NCI-H2227 (cell line): ENCODE measurements around the gene SPACA5.
"Not testable (repeated sequence)": the region's sequence is repeated elsewhere in the genome, so short reads cannot be mapped to it uniquely, and the experiment has no call there.

Source experiments
- DNase-seq: peaks from one replicate; lab custom pipeline; 2025; ENCODE audit not compliant: unreplicated experiment; lab: John Stamatoyannopoulos, UW

The SPACA5 gene

GRCh38 chrX:48006688-48007087 is at the start of gene SPACA5:
SPACA5 (plus strand) TSS chrX:48006988; CDS start chrX:48007803, 815 bp downstream.
- DNase-seq = not testable (repeated sequence)

- not testable (repeated sequence) for DNase-seq
Measured at GRCh38 chrX:47958206-47958605, 48.6 kb upstream of the SPACA5 start.

- no peak for DNase-seq
Measured at GRCh38 chrX:47958761-47959342, 47.9 kb upstream of the SPACA5 start.

GRCh38 chrX:47960406-47960805 is 46.4 kb upstream of the SPACA5 start:
- DNase-seq = no peak

GRCh38 chrX:47961830-47962229 is 45.0 kb upstream of the SPACA5 start:
- DNase-seq = not testable (repeated sequence)

GRCh38 chrX:47965526-47965925 is 41.3 kb upstream of the SPACA5 start:
- not testable (repeated sequence) for DNase-seq

- no peak for DNase-seq
Measured at GRCh38 chrX:47973235-47973634, 33.6 kb upstream of the SPACA5 start.

- no peak for DNase-seq
Measured at GRCh38 chrX:47976254-47977151, 30.3 kb upstream of the SPACA5 start.

- DNase-seq = no peak
Measured at GRCh38 chrX:47991263-47992094, 15.3 kb upstream of the SPACA5 start.

- no peak for DNase-seq
Measured at GRCh38 chrX:47992095-47992380, 14.8 kb upstream of the SPACA5 start.

GRCh38 chrX:47992669-47993068 is 14.1 kb upstream of the SPACA5 start:
- no peak for DNase-seq

GRCh38 chrX:48001260-48001659 is 5.5 kb upstream of the SPACA5 start:
- DNase-seq = no peak

- no peak for DNase-seq
Measured at GRCh38 chrX:48002319-48002718, 4.5 kb upstream of the SPACA5 start.

GRCh38 chrX:48002929-48003328 is 3.9 kb upstream of the SPACA5 start:
- DNase-seq = no peak

GRCh38 chrX:48003367-48003757 is 3.4 kb upstream of the SPACA5 start:
- DNase-seq = no peak

GRCh38 chrX:48003758-48004457 is 2.9 kb upstream of the SPACA5 start, which contains the start of gene ZNF182:
ZNF182 (minus strand) TSS chrX:48003989; CDS start chrX:48002609, 1,380 bp downstream.
- peak; percentile 99 for DNase-seq

- not testable (repeated sequence) for DNase-seq
Measured at GRCh38 chrX:48009445-48009960, 2.7 kb downstream of the SPACA5 start.

GRCh38 chrX:48016583-48017310 is 10.0 kb downstream of the SPACA5 start:
- DNase-seq = not testable (repeated sequence)

GRCh38 chrX:48019892-48020291 is 13.1 kb downstream of the SPACA5 start:
- DNase-seq = not testable (repeated sequence)

GRCh38 chrX:48020472-48020871 is 13.7 kb downstream of the SPACA5 start:
- not testable (repeated sequence) for DNase-seq
